8988T (cell line): ENCODE measurements around the gene TDRD3.

ENCODE experiments used
- DNase-seq: peaks from one replicate; pipeline ENCODE4 v3.0.0; 2011

The TDRD3 gene

DNA sequence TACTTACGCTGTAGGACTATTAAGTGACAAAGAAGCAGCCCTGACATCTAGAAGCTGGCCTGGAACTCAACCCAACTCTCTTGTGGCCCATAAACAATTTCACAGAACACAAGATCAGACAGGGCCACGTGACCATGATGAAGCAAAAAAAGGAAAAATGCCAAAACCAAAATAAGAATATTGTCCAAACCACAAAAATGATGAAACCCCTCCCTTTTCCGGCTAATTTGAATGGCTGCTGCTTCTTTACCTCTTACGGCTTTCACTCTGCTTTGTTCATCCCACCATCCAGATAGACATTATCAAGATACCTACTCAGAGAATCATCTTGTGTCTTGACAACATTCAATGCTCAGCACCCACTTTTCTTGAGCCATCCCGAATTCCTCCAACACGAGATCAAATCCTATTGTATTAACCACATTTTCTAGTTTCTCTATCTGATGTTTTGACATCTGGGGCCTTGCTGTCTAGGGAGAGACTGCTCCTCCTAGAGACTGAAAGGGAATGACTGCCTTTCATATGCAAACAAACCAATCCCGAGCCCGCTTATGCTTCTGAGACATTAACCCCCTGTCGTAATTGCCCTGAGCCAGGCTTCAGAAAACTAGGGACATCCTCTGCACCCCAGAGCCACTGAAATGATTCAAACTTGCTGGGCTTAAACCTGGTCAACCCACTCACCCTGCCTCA lies 186.3 kb downstream of the TDRD3 start:
- no peak for DNase-seq

DNA sequence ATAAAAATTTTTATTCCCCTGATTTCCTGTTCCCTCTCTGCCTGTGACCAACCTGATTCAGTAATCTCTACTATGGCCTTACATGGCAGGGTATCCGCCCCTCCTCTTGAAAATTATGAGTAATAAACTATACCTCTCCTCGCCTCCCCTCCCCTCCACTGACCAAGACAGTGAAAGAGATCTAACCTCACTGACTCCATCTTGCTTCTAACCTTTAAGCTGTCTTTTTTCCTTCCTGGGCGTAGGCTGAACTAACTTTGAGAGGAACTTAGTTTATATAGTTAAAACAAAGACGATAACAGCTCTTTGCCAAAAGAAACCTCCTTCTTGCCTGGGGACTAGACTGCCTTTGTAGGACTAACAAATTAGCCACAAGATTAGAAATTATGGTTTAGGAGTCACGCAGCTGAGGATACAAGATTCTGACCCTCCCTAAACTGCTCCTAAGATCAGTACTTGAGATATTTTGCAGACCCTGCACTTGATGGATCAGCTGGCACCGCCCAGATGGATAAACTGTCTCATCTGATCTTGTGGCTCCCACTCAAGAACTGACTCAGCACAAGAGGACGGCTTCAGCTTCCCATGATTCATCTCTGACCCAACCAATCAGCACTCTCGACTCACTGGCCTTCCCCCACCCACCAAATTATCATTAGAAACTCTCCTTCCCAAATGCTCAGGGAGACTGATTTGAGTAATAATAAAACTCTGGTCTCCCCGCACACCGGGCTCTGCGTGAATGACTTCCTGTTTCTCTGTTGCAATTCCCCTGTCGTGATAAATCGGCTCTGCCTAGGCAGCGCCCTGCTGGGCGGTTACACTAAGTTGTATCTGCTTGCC lies 187.1 kb downstream of the TDRD3 start:
- DNase-seq: no peak

DNA sequence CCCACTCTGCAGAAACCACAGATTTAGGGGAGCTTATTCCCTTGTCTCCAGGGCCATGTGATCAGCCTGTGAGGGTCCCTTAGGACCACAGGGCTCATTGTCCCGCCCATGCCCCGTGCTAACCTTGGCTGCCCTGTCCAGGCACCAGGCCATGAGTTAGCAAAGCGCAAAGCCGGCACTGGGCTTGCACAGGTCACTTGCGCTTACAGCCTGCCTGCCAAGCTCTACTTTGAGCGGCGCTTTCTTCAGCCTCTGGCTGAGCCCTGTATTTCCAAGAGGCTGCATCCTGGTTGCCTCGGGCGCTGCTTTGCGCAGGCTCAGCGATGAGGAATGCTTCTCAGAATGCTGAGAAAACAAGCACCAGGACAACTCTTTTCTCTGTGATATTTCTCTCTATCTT lies 188.0 kb downstream of the TDRD3 start:
- DNase-seq: no peak

DNA sequence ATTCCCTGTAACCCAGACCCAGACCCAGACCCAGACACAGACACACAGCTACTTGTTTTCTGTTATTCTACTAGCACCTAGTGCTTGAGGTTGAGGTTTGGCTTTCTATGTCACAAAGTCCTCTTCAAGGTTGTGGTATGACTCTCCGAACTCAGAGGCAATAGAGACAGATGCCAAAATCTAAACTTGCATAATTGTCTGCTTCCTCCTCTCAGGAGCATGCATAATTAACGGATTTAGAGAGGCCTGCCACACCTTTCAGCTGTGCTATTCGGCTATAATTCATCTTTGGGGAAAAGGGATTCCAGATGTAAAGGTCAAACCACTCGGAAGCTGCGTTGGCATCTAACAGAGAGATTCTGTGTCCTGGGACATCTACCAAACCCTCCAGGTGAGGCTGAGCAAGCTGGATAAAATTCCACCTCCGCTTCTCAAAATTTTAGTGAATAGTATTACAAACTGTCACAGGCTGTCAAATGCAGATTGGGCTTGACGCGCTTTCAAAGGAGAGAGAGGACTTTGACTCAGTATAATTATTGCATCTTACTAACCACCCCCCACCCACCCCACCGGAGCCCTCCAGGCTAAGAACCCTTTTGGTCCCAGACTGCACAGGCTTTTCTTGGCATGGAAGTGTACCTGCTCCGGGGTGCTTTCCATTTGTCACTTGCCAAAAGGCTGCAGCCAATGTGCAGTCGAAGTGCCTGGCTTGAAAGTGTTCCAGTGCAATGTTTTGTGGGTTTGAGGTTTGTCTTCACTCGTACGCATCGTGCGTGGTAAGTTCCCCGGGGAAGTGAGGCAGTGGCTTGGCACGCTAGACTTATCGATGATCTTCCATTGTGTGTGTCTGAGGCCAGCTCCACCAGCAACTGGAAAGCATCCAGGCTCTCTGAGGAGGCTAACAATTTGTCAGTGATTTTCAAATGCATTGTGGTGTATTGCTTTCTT lies 194.1 kb downstream of the TDRD3 start:
- no peak for DNase-seq

DNA sequence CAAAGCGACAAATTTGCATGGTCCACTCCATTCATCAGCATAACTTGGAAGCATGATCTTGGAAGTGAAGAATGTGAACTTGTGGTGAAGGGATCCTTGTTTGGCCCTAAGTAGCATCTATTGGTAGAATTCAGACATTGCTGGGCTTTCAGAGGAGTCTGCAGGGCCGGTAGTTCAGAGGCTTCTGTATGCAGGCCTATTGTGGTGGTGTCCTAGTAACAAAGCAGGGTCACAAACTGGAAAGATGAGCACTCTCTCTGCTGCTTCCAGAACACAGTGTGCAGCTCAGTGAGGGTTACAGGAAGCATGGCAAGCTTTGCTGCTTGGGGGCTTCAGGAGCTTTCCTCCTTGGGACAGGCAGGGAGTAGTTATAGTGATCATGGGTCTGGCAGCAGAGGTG lies 206.0 kb downstream of the TDRD3 start:
- no peak for DNase-seq

DNA sequence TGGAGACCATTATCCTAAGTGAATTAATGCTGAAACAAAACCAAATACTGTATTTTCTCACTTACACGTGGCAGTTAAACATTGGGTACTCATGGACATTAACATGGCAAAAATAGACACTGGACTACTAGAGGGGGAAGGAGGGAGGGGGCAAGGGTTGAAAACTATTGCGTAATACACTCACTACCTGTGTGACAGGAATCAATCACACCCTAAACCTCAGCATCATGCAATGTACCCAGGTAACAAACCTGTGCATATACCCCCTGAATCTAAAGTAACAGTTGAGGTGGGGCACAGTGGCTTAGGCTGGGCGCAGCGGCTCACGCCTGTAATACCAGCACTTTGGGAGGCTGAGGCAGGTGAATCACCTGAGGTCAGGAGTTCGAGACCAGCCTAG lies 207.0 kb downstream of the TDRD3 start:
- DNase-seq: no peak

DNA sequence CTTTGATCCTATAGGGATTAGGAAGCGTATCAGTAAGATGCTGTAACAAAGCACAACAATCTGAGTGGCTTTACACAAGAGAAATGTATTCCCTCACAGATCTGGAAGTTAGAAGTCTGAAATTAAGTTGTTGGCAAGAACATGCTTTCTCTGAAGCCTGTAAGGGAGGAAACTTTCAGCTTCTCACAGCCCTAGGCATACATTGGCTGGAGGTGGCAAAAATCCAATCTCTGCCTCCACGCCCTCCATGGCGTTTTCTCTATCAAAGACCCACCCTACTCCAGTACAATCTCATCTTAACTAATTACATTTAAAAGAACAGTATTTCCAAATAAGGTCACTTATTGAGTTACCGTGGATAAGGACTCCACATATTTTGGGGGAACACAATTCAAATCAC lies 211.9 kb downstream of the TDRD3 start:
- no peak for DNase-seq

DNA sequence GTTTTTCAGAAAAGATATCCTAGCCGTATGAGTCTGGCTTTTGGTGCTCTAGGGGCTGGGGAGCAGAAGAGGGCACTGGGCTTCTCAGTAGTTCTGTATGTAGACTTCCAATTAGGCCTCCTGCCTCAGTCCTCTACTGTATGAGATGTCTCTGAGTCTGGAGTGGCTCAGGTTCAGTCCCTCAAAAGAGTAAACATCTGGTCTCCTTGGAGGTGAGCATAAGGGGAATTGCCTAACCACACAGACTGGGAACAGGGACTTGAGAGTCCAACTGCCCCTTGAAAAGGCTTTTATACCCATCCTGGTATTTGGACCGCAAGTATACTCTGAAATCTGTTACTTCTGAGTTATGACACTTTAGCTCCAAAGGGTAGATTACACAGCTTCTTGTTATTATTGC lies 214.5 kb downstream of the TDRD3 start:
- no peak for DNase-seq

DNA sequence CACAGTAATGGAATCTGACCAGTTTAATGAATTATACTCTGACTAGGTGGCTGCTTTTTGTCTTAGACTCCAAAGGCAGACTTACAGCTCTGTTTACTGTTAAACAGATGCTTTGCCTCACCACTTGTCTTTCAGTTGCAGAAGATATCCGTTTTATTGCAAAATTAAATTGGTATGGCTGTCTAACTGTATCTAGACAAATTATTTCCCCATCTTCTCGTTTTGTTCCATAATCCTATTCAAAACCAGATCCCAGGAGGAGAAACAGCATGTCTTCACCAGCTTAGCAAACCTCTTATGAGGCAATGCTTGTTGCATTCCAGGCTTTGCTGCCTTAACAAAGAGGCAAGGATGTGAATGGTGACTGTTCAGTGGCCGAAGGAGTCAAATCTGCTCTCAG lies 215.6 kb downstream of the TDRD3 start:
- DNase-seq: no peak

DNA sequence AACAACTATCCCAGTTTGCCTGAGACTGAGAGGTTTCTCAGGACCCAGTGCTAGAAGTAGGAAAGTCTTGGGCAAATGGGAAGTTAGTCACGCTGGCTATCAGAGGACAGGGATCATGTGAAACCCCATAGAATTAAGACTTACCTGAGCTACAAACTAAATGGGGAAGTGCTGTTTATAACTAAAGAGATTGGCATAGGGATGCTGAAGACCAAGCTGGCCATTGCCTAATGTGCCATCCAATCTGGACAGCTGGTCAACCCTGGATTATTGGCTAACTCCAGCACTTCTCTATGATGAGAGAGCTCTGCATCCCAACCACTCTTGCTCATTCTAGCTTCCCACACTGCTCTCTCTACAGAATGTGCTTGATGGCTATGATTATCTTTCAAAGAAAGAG lies 216.1 kb downstream of the TDRD3 start:
- DNase-seq: no peak

DNA sequence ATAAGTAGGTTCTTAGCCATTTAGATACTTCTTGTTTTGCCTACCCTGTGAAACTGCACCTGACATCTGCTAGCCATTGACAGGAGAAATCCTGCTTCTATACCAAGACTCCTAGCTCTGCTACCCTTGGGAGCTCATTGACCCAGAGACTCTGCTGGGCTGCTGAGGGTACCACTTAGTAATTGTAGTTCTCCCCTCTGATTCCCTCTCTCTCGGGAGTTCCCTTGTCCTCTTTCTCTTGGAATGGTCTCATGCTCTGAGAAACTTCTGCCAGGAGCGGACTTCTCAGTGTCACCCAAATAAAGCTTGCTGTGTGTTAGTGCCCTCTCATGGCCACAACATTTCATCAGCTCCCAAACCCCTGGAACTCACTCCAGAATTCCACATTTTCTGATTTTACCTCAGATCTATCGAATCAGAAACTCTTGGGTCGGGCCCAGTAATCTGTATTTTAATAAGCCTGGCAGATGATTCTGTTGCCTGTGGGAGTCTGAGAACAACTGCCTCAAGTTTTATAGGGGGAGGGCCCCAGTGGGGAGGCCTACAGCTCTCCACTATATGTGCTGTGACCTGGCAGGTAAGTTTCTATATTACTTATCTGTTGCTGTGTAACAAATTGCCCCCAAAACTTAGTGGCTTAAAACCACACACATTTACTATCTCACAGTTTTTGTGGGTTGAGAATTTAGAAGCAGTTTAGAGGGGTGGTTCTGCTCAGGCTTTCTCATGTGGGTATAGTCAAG lies 221.1 kb downstream of the TDRD3 start:
- DNase-seq: no peak

DNA sequence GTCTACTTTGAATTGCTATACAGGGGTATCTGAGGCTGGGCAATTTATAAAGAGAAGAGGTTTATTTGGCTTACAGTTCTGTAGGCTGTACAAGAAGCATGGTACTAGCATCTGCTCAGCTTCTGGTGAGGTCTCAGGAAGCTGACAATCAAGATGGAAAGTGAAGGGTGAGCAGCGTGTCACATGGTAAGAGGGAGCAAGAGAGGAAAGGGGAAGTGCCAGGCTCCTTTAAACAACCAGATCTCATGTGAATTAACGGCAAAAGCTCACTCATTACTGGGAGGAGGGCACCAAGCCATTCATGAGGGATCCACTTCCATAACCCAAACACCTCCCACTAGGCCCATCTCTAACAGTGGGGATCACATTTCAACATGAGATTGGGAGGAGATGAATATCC lies 222.4 kb downstream of the TDRD3 start:
- no peak for DNase-seq

DNA sequence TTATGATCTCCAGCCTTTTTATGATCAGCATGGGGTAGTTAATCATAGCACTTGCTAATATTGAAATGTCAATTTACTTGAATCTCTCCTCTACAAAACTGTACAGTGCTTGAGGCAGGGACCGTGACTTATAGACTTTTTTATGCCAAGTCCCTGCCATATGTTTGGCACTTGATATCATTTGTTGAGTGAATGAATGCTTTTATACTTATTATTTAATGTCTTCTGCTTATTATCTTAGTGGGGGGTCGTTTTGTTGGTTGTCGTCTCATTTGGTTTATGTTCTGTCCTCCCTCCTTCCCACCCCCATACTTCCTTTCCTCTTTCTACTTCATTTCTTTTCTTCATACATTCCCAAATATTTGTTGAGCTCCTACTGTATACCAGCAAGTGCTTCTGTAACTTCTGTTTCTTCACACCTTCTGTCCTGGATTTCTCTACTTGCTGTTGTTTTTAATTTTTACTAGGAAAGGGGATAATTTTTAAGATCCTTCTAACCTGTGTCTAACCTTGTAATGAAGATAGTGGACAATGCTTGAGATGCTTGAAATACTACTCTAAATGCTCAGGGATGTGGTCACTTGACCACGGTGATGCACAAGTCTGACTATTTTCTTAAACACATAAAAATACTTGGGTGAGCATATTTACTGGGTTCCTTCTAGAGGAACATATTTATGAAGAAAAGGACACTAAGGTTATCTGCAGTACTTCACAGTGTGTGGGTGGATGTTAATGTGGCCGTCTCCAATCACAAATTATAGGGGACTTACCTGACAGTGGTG lies 223.8 kb downstream of the TDRD3 start:
- DNase-seq: no peak

DNA sequence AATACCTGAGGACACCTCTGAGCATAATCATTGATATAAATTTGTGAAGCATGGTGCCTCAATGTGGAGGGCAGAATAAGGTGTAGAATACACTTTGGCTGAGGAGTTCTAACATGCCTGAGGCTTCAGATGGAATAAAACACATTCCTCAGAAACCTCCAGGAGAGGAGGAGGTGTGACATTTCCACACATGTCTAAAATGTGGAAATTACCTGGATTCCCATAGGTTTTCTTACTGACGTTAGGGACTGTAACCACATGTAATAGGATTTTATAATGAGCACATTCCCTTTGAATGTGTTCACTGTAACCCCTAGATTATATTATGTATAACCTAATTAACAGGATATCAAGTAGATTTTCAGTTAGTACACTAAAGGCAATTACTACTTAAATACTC lies 226.1 kb downstream of the TDRD3 start:
- no peak for DNase-seq
